NT2/D1 (cell line): ENCODE results near the gene ACAD8.

Experiments
- DNase-seq: peaks from one replicate; pipeline ENCODE4 v3.0.0-alpha.2; 2011; ENCODE audit warnings: low read depth, low spot score
- H3K27me3 ChIP-seq: 2 replicates; pipeline ENCODE4 v1.6.0; 2011; ENCODE audit warnings: mild to moderate bottlenecking; ENCODE audit not compliant: insufficient read length, insufficient read depth
- H3K36me3 ChIP-seq: 2 replicates; pipeline ENCODE4 v1.6.1; 2011; ENCODE audit warnings: mild to moderate bottlenecking, low read length, mixed read lengths; ENCODE audit not compliant: insufficient read depth, insufficient read length
- H3K4me1 ChIP-seq: 2 replicates; pipeline ENCODE4 v1.5.1; 2011; ENCODE audit not compliant: insufficient read depth, insufficient read length
- H3K4me3 ChIP-seq: 2 replicates; pipeline ENCODE4 v1.5.1; 2011; ENCODE audit warnings: low read depth; ENCODE audit not compliant: insufficient read length
- H3K9ac ChIP-seq: 2 replicates; pipeline ENCODE4 v1.6.0; 2011; ENCODE audit warnings: low read depth; ENCODE audit not compliant: insufficient read length
- H3K9me3 ChIP-seq: 2 replicates; pipeline ENCODE4 v1.5.1; 2011; ENCODE audit warnings: mild to moderate bottlenecking, low read length; ENCODE audit not compliant: insufficient read depth
- SUZ12 ChIP-seq: IDR thresholded peaks from 2 replicates; pipeline ENCODE4 v1.6.1; 2011; ENCODE audit not compliant: insufficient read length, insufficient read depth; ENCODE audit errors: extremely low read depth
- YY1 ChIP-seq: IDR thresholded peaks from 2 replicates; pipeline ENCODE4 v1.6.1; 2011; ENCODE audit not compliant: insufficient read length, insufficient read depth
- ZNF274 ChIP-seq: IDR thresholded peaks from 2 replicates; pipeline ENCODE4 v1.6.1; 2011; ENCODE audit warnings: mild to moderate bottlenecking, low read depth, low read length

The ACAD8 gene

GRCh38 chr11:134242376-134242775, 11.0 kb upstream of the ACAD8 start:
- no peak for TF ChIP-seq YY1
- no peak for TF ChIP-seq SUZ12
- no peak for TF ChIP-seq ZNF274
- Histone ChIP-seq H3K27me3 (no peaks in the 10 kb centered on the region), H3K36me3 (peaks cover 64% of the 10 kb centered on the region), H3K9me3 (no peaks in the 10 kb centered on the region), H3K9ac (no peak overlapping the region), H3K4me1 (no peaks in the 10 kb centered on the region), H3K4me3 (no peak overlapping the region)
- no peak for DNase-seq

- Histone ChIP-seq H3K9ac (no peak overlapping the region), H3K27me3 (no peaks in the 10 kb centered on the region), H3K4me1 (no peaks in the 10 kb centered on the region), H3K4me3 (no peak overlapping the region), H3K9me3 (no peaks in the 10 kb centered on the region), H3K36me3 (peaks cover 78% of the 10 kb centered on the region)
- TF ChIP-seq ZNF274, result no peak
- no peak for TF ChIP-seq SUZ12
- no peak for TF ChIP-seq YY1
- DNase-seq, result no peak
Measured at GRCh38 chr11:134243913-134244312, 9.5 kb upstream of the ACAD8 start.

- Histone ChIP-seq H3K9ac (no peak overlapping the region), H3K4me1 (no peaks in the 10 kb centered on the region), H3K27me3 (no peaks in the 10 kb centered on the region), H3K9me3 (no peaks in the 10 kb centered on the region), H3K36me3 (peaks cover 78% of the 10 kb centered on the region), H3K4me3 (no peak overlapping the region)
- no peak for TF ChIP-seq YY1
- no peak for TF ChIP-seq ZNF274
- no peak for TF ChIP-seq SUZ12
- DNase-seq, result no peak
Measured at GRCh38 chr11:134244593-134244992, 8.8 kb upstream of the ACAD8 start.

GRCh38 chr11:134245434-134245833, 7.9 kb upstream of the ACAD8 start:
- no peak overlapping the region for H3K4me3 ChIP-seq
- H3K9ac ChIP-seq, result no peak overlapping the region
- TF ChIP-seq ZNF274, result no peak
- TF ChIP-seq YY1, result no peak
- no peak for TF ChIP-seq SUZ12
- DNase-seq, result no peak
- no peaks in the 10 kb centered on the region for H3K27me3 ChIP-seq
- peaks cover 78% of the 10 kb centered on the region for H3K36me3 ChIP-seq
- no peaks in the 10 kb centered on the region for H3K9me3 ChIP-seq
- H3K4me1 ChIP-seq, result no peaks in the 10 kb centered on the region

GRCh38 chr11:134246100-134246499, 7.3 kb upstream of the ACAD8 start:
- Histone ChIP-seq H3K4me1 (no peaks in the 10 kb centered on the region), H3K27me3 (no peaks in the 10 kb centered on the region), H3K9me3 (no peaks in the 10 kb centered on the region), H3K9ac (no peak overlapping the region), H3K4me3 (no peak overlapping the region), H3K36me3 (peaks cover 82% of the 10 kb centered on the region)
- no peak for DNase-seq
- TF ChIP-seq YY1 (no peak), SUZ12 (no peak), ZNF274 (no peak)

GRCh38 chr11:134246678-134247077, 6.7 kb upstream of the ACAD8 start:
- H3K27me3 ChIP-seq, result no peaks in the 10 kb centered on the region
- H3K9ac ChIP-seq, result no peak overlapping the region
- H3K36me3 ChIP-seq, result peaks cover 77% of the 10 kb centered on the region
- no peak for DNase-seq
- no peaks in the 10 kb centered on the region for H3K9me3 ChIP-seq
- no peak overlapping the region for H3K4me3 ChIP-seq
- H3K4me1 ChIP-seq, result no peaks in the 10 kb centered on the region
- TF ChIP-seq ZNF274 (no peak), SUZ12 (no peak), YY1 (no peak)

GRCh38 chr11:134248910-134249480, 4.4 kb upstream of the ACAD8 start:
- H3K4me1 ChIP-seq, result no peaks in the 10 kb centered on the region
- no peaks in the 10 kb centered on the region for H3K9me3 ChIP-seq
- no peak overlapping the region for H3K4me3 ChIP-seq
- H3K27me3 ChIP-seq, result no peaks in the 10 kb centered on the region
- no peak for DNase-seq
- H3K36me3 ChIP-seq, result peaks cover 64% of the 10 kb centered on the region
- no peak overlapping the region for H3K9ac ChIP-seq
- TF ChIP-seq SUZ12, result no peak
- TF ChIP-seq YY1, result no peak
- TF ChIP-seq ZNF274, result no peak
